SK-MEL-5 (cell line): Measurements from ENCODE around the gene CDK8. TPM values are rescaled to one million over a fixed set of nuclear protein-coding genes. Genes with fewer than 3 reads are reported as not detected.

Experiments used
- DNase-seq: peaks from one replicate; pipeline ENCODE4 v3.0.0-alpha.2; 2016; ENCODE audit warnings: low read depth, low spot score
- in situ Hi-C: cut with HindIII; loops from 2 replicates; pipeline ENCODE4 v1.10.0; 2016; ENCODE audit warnings: low sequenced_read_pairs, high pct_unique_total_duplicates, low pct_unique_long_range_greater_than_20kb
- total RNA-seq: library from RNA; depleted of rRNA; stranded (reverse); fragments of >200 nt; shearing (Covaris generic); gene quantifications from 2 replicates; pipeline ENCODE4 v1.2.3, GENCODE V29; 2014

Gene CDK8
- total RNA-seq, 1 experiment from 2014 or later, result 24.6 TPM

- DNase-seq, result no peak
- in situ Hi-C loops, result no loop called here
Measured at GRCh38 chr13:26401578-26402021, 147.7 kb downstream of the CDK8 start.

- in situ Hi-C loops, result no loop called here
- DNase-seq, result no peak
Measured at GRCh38 chr13:26406791-26407190, 152.9 kb downstream of the CDK8 start.

- in situ Hi-C loops, result no loop called here
- no peak for DNase-seq
Measured at GRCh38 chr13:26411206-26411605, 157.3 kb downstream of the CDK8 start.

GRCh38 chr13:26412263-26412662 lies 158.3 kb downstream of the CDK8 start:
- in situ Hi-C loops, result no loop called here
- DNase-seq, result peak; percentile 10

GRCh38 chr13:26412936-26413716 lies 159.2 kb downstream of the CDK8 start:
- no peak for DNase-seq
- in situ Hi-C loops, result no loop called here

- DNase-seq, result no peak
- in situ Hi-C loops, result no loop called here
Measured at GRCh38 chr13:26420282-26420960, 166.5 kb downstream of the CDK8 start.

- no peak for DNase-seq
- in situ Hi-C loops, result no loop called here
Measured at GRCh38 chr13:26422036-26422435, 168.1 kb downstream of the CDK8 start.

GRCh38 chr13:26423629-26424028 lies 169.7 kb downstream of the CDK8 start:
- in situ Hi-C loops, result no loop called here

GRCh38 chr13:26424181-26424580 lies 170.3 kb downstream of the CDK8 start:
- in situ Hi-C loops, result no loop called here
- no peak for DNase-seq

More at GRCh38 chr13:26423629-26424028, 169.7 kb downstream of the CDK8 start:
- DNase-seq, result no peak

- DNase-seq, result peak; percentile 14
- in situ Hi-C loops, result no loop called here
Measured at GRCh38 chr13:26425443-26426358, 171.8 kb downstream of the CDK8 start.

- in situ Hi-C loops, result no loop called here
- no peak for DNase-seq
Measured at GRCh38 chr13:26433776-26434175, 179.8 kb downstream of the CDK8 start.

GRCh38 chr13:26435171-26435570 lies 181.2 kb downstream of the CDK8 start:
- in situ Hi-C loops, result no loop called here
- no peak for DNase-seq

GRCh38 chr13:26435646-26436045 lies 181.7 kb downstream of the CDK8 start:
- no peak for DNase-seq
- in situ Hi-C loops, result no loop called here

- in situ Hi-C loops, result no loop called here
- DNase-seq, result no peak
Measured at GRCh38 chr13:26436914-26437313, 183.0 kb downstream of the CDK8 start.

- DNase-seq, result no peak
- in situ Hi-C loops, result no loop called here
Measured at GRCh38 chr13:26440111-26440510, 186.2 kb downstream of the CDK8 start.

- in situ Hi-C loops, result no loop called here
- no peak for DNase-seq
Measured at GRCh38 chr13:26441476-26441875, 187.5 kb downstream of the CDK8 start.

- in situ Hi-C loops, result no loop called here
- DNase-seq, result no peak
Measured at GRCh38 chr13:26442541-26442940, 188.6 kb downstream of the CDK8 start.

- in situ Hi-C loops, result no loop called here
- DNase-seq, result no peak
Measured at GRCh38 chr13:26445092-26445491, 191.2 kb downstream of the CDK8 start.
